ENCODE measurements around the gene SCN1A.
"Not testable (repeated sequence)": the region's sequence is repeated elsewhere in the genome, so short reads cannot be mapped to it uniquely, and the experiment has no call there.

SCN1A gene

DNA sequence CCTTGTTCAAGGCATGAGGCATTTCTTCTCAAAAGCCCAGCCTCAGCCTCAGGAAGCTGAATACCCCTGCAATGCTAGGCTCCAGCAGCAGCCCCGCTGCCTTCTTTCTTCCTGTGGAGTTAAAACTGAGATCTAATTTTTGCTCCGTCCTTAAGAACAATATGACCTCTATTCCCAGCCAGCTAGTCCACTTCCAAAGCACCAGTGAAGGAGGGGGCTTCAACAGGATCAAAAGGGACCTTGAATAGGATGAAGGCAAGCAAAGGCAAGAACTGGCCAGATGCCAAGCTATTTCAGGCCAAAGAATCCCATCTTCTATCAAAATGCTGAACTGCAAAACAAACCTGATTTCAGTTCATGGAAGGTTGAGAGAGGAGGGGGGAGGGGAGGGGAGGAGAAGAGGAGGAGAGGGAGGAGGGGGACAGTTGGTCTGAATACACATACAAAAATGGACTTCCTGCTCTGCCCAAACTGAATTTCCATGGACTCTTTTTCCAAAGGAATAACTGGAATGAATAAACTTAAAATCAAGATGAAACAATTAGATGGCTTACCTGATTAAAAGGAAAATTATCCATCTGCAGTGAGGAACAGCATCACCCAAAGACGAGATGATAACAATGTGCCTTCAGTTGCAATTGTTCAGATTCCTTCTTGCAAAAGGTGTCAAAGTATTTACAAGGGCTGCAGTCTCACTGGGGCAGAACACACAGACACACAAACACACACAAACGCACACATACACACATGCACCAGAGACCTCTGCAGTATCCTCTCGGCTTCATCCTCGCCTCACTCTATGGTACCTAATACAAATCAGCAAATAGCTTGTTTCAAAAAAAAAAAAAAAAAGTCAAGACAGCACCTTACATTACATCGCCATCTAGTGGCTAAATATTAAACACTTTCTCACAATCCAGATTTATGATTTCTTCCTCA, at the start of gene SCN1A:
SCN1A (minus strand) TSS at position 804 of the 939 bp plus-strand sequence. CDS start 54,399 bp downstream, outside the sequence.
- no peak for DNase-seq

GRCh38 chr2:166173263-166173662, 45.4 kb upstream of the SCN1A start:
- DNase-seq: no peak

- DNase-seq: no peak
Measured at GRCh38 chr2:166171216-166171615, 43.4 kb upstream of the SCN1A start.

- DNase-seq: no peak
Measured at GRCh38 chr2:166170356-166170755, 42.5 kb upstream of the SCN1A start.

DNA sequence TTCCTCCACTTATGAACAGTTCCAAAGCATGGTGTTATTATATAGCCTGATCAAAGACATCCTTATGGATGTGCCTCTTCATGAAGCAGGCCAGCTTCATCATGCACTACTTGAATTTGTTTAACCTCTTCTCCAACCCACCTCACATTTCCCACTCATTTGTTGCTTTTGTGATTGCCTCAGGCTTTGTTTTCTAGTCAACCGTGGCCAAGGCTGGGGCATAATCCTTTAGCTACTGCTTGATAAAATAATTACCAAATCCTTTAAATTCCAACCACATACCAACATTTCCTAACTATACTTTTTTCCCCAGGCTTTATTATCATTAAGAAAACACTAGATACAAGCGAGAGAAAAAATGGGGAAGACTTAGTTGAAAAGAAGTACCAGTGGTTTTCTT, 39.6 kb upstream of the SCN1A start:
- no peak for DNase-seq

DNA sequence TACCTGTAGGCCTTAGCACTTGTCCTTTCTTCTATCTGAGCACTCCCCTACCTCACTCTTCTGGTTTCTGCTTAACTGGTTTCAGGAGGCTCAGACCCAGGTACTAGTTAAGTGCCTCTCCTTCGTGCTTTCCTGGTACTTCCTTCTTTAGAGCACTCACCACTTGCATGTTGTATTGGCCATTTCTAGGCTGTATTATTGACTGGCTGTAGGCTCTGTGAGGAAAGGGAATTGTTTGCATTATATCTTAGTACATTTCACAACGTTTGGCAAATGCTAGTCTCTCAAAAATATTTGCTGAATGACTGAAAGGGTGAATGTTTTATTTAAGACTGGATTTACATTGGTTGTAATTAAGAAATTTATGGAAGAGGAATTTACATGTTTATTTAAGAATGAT, 36.0 kb upstream of the SCN1A start:
- no peak for DNase-seq

DNA sequence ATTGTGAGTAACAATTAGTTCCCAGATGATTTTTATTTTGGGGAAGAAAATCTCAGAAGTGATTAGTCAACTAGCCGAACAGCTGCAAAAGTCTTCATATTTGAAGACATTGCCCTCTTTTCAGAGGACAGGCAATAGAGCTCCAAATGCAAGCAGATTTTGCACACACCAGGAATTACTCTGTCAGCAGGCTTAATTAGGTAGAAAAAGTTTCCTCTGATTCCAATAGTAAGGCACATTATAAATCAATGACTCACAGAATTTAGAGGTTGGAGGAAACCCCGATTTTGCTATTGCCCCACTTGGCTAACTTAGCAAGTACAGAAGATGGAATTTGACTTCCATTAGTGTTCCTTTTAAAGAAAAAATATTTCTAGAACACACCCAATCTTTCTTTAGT, 30.7 kb upstream of the SCN1A start:
- no peak for DNase-seq

GRCh38 chr2:166157578-166157977, 29.8 kb upstream of the SCN1A start:
- DNase-seq: no peak

GRCh38 chr2:166156985-166157490, 29.2 kb upstream of the SCN1A start:
- DNase-seq: no peak

- DNase-seq: no peak
Measured at GRCh38 chr2:166155589-166155988, 27.8 kb upstream of the SCN1A start.

- DNase-seq: no peak
Measured at GRCh38 chr2:166154685-166155338, 27.0 kb upstream of the SCN1A start.

DNA sequence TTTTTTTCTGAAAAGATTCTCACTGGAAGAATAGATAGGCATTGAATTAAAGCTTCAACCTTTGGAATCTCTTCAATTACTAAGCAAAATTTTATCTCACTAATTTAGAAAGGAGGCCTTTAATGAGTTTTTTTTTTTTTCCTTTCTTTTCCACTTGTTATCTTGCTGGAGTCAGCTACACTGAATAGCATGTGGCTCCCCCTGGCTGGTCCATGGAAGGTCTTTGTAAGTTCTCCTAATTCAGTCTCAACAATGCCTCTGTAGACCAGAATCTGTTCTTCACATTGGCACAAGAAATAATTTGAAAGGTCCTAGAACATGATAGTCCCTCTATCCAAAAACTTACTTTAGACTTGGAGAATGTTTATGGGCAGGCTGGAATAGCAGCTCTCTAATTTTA, 24.2 kb upstream of the SCN1A start:
- no peak for DNase-seq

DNA sequence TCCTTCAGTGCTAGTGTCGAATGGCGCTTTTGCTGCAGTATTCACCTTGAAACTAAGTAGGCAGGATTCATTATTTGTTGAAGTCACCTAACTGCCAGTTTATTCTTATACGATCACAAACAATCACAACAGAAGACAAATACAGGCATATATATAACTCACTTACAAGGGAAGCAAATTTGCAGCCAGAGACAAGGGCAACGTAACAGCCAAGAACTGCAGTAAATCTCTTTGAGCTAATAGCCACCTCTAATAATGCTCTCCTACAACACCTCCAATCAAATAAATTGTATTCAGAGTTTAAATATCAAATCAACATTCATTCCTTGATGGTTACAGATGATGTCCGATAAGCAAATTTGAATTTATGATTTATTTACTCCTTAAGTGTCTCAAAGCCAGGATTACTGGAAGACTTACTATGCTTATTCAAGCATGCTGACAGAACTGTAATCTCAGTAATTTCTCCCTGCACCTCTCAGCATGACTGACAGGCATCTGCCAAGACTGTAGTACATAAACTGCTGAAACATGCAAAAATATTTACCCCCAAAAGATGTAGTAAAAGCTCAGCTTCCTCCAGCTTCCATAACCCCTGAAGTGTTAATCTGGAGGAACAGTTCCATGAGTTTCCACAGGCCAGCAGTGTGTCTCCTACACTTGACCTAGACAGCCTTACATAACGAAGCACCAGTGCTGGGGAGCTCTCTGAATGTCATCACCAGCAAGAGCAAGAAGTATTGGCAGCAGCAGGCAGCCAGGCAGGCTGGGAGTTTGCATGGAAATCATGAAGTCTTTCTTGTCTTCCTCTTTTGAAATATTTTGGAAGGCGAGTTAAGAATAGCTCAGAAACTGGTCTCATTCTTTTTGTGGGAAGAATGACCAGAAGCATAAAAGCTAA, 20.9 kb upstream of the SCN1A start:
- DNase-seq: no peak

GRCh38 chr2:166147883-166148282, 20.1 kb upstream of the SCN1A start:
- DNase-seq: no peak

DNA sequence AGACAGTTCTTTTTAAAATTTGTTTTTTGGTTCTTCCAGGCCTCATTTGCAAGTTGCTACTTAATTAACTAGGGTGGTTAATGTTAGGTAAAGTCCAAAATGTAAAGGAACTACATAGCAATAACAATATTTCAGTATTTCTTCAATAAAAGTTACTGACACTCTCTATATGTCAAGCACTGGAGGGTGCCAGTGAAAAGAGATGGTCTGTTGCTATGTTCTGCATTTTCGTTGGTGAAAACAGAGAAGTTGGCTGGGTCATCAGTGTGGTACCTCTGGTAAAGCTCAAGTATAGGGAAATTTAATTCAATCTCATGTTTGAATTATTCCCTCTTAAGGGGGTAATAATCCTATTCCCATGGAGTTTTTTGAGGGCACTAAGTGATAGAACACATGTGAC, 16.3 kb upstream of the SCN1A start:
- DNase-seq: no peak

DNA sequence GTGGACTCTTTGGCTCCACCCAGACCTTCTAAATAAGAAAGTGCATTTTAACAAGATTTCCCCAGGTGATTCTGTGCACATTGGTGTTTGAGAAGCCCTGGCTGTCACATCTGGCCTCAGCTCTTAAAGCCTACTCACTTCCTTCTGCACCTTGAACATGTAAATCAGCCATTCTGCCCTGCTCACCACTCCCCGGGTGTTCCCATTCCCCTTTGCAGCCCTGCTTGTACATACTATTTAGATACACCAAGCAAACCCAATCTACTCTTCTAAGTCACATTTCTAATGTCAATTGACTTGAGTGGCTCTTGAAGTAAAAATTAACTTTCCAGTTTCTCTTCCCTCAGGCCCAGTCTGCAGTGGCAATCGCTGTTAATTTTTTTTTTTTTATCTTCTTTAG, 13.1 kb upstream of the SCN1A start:
- no peak for DNase-seq

DNA sequence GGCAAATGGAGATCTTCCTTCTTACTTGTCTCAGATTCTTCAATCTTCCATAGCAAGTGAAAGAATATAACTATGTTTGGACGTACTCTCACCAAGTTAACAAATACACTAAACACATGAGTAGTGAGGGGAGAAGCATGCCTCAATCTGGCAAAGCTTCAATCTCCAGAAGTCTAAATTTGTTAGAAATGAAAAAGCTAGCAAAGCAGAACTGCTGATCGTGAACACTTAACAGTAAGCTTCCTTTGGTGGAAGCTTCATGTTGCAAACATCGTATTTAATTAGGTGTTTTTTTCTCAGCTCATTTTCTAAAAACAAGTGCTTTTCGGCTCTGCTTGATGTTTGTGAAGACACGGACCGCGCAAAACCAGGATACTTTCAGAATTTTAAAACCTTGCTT, 12.7 kb upstream of the SCN1A start:
- no peak for DNase-seq

GRCh38 chr2:166139479-166139878, 11.7 kb upstream of the SCN1A start:
- not testable (repeated sequence) for DNase-seq

DNA sequence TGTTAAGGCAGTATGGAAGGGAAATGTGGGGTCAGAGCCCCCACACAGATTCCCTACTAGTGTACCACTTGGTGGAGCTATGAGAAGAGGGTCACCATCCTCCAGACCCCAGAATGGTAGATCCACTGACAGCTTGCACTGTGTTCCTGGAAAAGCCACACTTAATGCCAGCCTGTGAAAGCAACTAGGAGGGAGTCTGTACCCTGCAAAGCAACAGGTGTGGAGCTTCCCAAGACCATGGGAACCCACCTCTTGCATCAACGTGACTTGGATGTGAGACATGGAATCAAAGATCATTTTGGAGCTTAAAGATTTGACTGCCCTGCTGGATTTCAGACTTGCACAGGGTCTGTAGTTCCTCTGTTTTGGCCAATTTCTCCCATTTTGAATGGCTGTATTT, 10.8 kb upstream of the SCN1A start:
- no peak for DNase-seq

- no peak for DNase-seq
Measured at GRCh38 chr2:166138144-166138543, 10.3 kb upstream of the SCN1A start.

- no peak for DNase-seq
Measured at GRCh38 chr2:166137331-166137730, 9.5 kb upstream of the SCN1A start.

DNA sequence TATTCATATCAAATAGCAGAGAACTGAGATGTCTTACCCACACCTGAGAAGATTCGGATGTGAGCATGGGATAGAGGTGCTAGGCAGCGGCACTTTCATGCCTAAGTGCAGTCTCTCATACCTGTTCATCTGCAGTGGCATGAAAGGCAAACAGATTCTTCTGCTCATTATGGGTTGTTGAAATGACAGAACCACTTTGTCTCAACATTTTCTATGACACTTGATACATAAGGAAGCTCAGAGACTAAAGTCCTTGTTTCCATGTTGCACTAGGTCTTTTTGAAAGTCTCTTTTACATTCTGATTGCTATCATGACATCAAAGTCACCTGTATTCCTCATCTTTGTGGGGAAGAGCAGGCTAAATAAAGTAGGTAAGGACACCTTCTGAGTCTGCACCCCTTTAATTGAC, 8.0 kb upstream of the SCN1A start:
- DNase-seq: no peak
